Inflammatory macrophage (primary cell): Measurements from ENCODE around the gene KHDRBS2.
"Not testable (repeated sequence)": the region's sequence is repeated elsewhere in the genome, so short reads cannot be mapped to it uniquely, and the experiment has no call there.

ENCODE experiments used
- DNase-seq, 2 donors: peaks; one replicate each; pipeline ENCODE4 v3.0.0-alpha.2; 2020 to 2022

KHDRBS2 gene

GRCh38 chr6:61841958-61842357 lies 444.1 kb downstream of the KHDRBS2 start:
- no peak for DNase-seq

- DNase-seq: no peak
Observed at GRCh38 chr6:61835237-61835636, 450.8 kb downstream of the KHDRBS2 start.

- no peak for DNase-seq
Observed at GRCh38 chr6:61833176-61833755, 452.8 kb downstream of the KHDRBS2 start.

GRCh38 chr6:61817716-61818115 lies 468.3 kb downstream of the KHDRBS2 start:
- no peak for DNase-seq

GRCh38 chr6:61810047-61810446 lies 476.0 kb downstream of the KHDRBS2 start:
- no peak for DNase-seq

GRCh38 chr6:61809004-61809595 lies 476.9 kb downstream of the KHDRBS2 start:
- peak; percentile 20 to 26 for DNase-seq

GRCh38 chr6:61787998-61788397 lies 498.0 kb downstream of the KHDRBS2 start:
- DNase-seq: no peak

GRCh38 chr6:61769446-61769845 lies 516.6 kb downstream of the KHDRBS2 start:
- not testable (repeated sequence) for DNase-seq

GRCh38 chr6:61755739-61756138 lies 530.3 kb downstream of the KHDRBS2 start:
- no peak for DNase-seq

- no peak for DNase-seq
Observed at GRCh38 chr6:61751986-61752385, 534.0 kb downstream of the KHDRBS2 start.

GRCh38 chr6:61745994-61746393 lies 540.0 kb downstream of the KHDRBS2 start:
- DNase-seq: no peak

GRCh38 chr6:61711849-61712248 lies 574.2 kb downstream of the KHDRBS2 start:
- DNase-seq: no peak

- DNase-seq: no peak
Observed at GRCh38 chr6:61688165-61688564, 597.9 kb downstream of the KHDRBS2 start.

- no peak for DNase-seq
Observed at GRCh38 chr6:61682562-61682961, 603.5 kb downstream of the KHDRBS2 start.

GRCh38 chr6:61679625-61680024 lies 606.4 kb downstream of the KHDRBS2 start:
- no peak for DNase-seq

GRCh38 chr6:61675734-61676133 lies 610.3 kb downstream of the KHDRBS2 start:
- DNase-seq: no peak

- no peak for DNase-seq
Observed at GRCh38 chr6:61649845-61650244, 636.2 kb downstream of the KHDRBS2 start.

GRCh38 chr6:61640463-61640862 lies 645.6 kb downstream of the KHDRBS2 start:
- DNase-seq: no peak
